Type B pancreatic cell (in vitro differentiated cells): ENCODE data around the gene NUP107. TPM values are rescaled to one million over a fixed set of nuclear protein-coding genes. Genes with fewer than 3 reads are reported as not detected.

Experiments
- DNase-seq: peaks from one replicate; pipeline ENCODE4 v3.0.0; 2021; ENCODE audit warnings: mixed read lengths; ENCODE audit not compliant: unreplicated experiment; ENCODE audit errors: extremely low spot score
- H3K27ac Mint-ChIP-seq: 2 replicates; pipeline ENCODE4 v1.8.0; 2021; ENCODE audit warnings: mild to moderate bottlenecking, mixed read lengths
- H3K27me3 Mint-ChIP-seq: 2 replicates; pipeline ENCODE4 v1.8.0; 2021; ENCODE audit warnings: mixed read lengths
- H3K36me3 Mint-ChIP-seq: 2 replicates; pipeline ENCODE4 v1.8.0; 2021; ENCODE audit warnings: mixed read lengths
- H3K4me1 Mint-ChIP-seq: one replicate; pipeline ENCODE4 v1.8.0; 2021; ENCODE audit warnings: mixed read lengths; ENCODE audit not compliant: unreplicated experiment
- H3K4me3 Mint-ChIP-seq: 2 replicates; pipeline ENCODE4 v1.8.0; 2021; ENCODE audit warnings: mild to moderate bottlenecking, mixed read lengths
- H3K9me3 Mint-ChIP-seq: 2 replicates; pipeline ENCODE4 v1.8.0; 2021; ENCODE audit warnings: mixed read lengths
- CTCF ChIP-seq: fragments of 200-600 bp; sonication (generic); conservative IDR thresholded peaks from 2 replicates; pipeline ENCODE4 v1.5.0; 2021; ENCODE audit warnings: antibody characterized with exemption, mild to moderate bottlenecking
- total RNA-seq: library from RNA; stranded (reverse); gene quantifications from 2 replicates; pipeline ENCODE4 v1.2.1, GENCODE V29; 2021; ENCODE audit warnings: low replicate concordance

Gene NUP107
- total RNA-seq, 1 donor from 2014 or later = 80.2 TPM

GRCh38 chr12:68775121-68775630, 88.4 kb downstream of the NUP107 start:
- Mint-ChIP-seq H3K27me3 (no peaks in the 10 kb centered on the region), H3K4me3 (no peak overlapping the region), H3K36me3 (peaks cover 2% of the 10 kb centered on the region), H3K27ac (no peak overlapping the region), H3K4me1 (no peaks in the 10 kb centered on the region), H3K9me3 (no peaks in the 10 kb centered on the region)
- DNase-seq = no peak
- no peak for TF ChIP-seq CTCF

DNA sequence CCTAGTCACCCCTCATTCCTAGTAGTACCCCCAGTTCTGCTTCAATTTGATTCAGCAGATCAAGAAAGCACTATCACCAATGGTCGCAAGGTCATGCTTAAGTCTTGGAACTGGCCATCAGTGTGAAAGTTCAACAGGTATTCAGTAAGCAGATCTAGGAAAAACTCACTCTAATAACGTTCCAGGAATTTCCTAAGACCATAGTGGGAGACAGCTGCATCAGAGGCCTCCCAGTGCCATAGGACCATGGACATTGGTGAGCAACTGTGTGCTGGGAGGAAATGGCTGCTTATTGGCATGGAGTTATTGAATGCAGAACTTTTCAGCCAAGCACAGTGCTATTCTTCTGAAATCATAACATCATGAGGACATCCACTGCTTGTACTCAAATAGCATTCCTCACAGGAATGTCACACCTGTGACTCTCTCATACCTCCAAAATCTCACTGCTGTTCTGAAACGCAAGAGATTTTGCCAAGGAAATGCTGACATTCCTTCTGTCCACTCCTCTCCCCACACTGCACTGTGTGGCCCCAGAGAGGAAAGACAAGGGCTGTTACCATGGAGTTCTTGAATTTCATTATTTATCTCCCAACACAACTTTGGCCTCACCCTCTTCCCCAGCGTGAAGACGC, 90.3 kb downstream of the NUP107 start:
- Mint-ChIP-seq H3K9me3 (peaks cover 3% of the 10 kb centered on the region), H3K4me1 (peaks cover 5% of the 10 kb centered on the region), H3K4me3 (no peak overlapping the region), H3K36me3 (peaks cover 4% of the 10 kb centered on the region), H3K27me3 (no peaks in the 10 kb centered on the region), H3K27ac (no peak overlapping the region)
- no peak for DNase-seq
- TF ChIP-seq CTCF = no peak

DNA sequence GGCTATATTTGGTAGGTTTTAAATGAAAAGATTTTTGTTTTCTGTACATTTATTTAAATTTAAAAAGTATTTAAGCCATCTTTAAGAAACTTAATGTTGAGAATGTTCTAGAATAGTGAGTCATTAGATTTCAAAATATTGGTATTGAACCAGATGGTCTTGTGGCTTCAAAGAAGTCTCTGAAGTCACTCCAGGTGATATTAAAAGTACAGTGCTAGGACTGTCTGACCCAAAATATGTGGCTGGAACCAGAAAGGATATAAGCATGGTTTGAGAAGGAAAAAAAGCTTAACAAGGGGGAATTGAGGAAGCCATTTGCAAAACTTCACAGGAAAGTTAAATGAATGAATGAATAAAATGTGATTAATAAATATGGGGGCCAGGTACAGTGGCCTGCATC, 92.5 kb downstream of the NUP107 start:
- peaks cover 4% of the 10 kb centered on the region for H3K36me3 Mint-ChIP-seq
- peaks cover 5% of the 10 kb centered on the region for H3K4me1 Mint-ChIP-seq
- H3K9me3 Mint-ChIP-seq = peaks cover 3% of the 10 kb centered on the region
- H3K27me3 Mint-ChIP-seq = no peaks in the 10 kb centered on the region
- TF ChIP-seq CTCF = no peak
- H3K27ac Mint-ChIP-seq = no peak overlapping the region
- no peak for DNase-seq
- H3K4me3 Mint-ChIP-seq = no peak overlapping the region

DNA sequence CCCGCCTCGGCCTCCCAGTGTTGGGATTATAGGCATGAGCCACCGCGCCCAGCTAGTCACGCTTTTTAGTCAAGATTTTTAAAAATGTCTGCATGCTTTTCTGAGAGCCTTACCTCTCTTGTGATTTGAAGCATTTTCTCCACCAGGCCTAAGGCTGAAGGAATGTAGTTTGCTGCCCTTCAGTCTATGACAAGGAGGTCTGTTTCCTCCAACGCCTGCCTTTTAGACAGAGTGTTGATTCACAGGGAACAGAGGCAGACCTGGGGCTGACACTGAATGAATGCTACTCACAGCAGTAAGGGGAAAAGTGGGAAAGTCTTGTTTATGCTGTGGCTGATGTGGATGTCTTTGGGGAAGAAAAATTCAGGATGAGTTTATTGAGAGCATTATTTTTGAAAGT, 94.0 kb downstream of the NUP107 start:
- peaks cover 3% of the 10 kb centered on the region for H3K9me3 Mint-ChIP-seq
- peaks cover 5% of the 10 kb centered on the region for H3K4me1 Mint-ChIP-seq
- H3K27me3 Mint-ChIP-seq = no peaks in the 10 kb centered on the region
- no peak for TF ChIP-seq CTCF
- H3K4me3 Mint-ChIP-seq = peak overlapping the region; percentile 62
- peaks cover 4% of the 10 kb centered on the region for H3K36me3 Mint-ChIP-seq
- H3K27ac Mint-ChIP-seq = peak overlapping the region; percentile 91
- no peak for DNase-seq

- TF ChIP-seq CTCF = no peak
- Mint-ChIP-seq H3K27ac (peak overlapping the region; percentile 0), H3K4me3 (no peak overlapping the region), H3K4me1 (peaks cover 5% of the 10 kb centered on the region), H3K36me3 (peaks cover 4% of the 10 kb centered on the region), H3K27me3 (no peaks in the 10 kb centered on the region), H3K9me3 (peaks cover 3% of the 10 kb centered on the region)
- no peak for DNase-seq
Observed at GRCh38 chr12:68781728-68782127, 95.0 kb downstream of the NUP107 start.
